ENCODE results near the gene PLVAP. TPM values are rescaled to one million over a fixed set of nuclear protein-coding genes. Genes with fewer than 3 reads are reported as not detected.

The PLVAP gene
- total RNA-seq, 1 donor from 2014 or later: 174 TPM

DNA sequence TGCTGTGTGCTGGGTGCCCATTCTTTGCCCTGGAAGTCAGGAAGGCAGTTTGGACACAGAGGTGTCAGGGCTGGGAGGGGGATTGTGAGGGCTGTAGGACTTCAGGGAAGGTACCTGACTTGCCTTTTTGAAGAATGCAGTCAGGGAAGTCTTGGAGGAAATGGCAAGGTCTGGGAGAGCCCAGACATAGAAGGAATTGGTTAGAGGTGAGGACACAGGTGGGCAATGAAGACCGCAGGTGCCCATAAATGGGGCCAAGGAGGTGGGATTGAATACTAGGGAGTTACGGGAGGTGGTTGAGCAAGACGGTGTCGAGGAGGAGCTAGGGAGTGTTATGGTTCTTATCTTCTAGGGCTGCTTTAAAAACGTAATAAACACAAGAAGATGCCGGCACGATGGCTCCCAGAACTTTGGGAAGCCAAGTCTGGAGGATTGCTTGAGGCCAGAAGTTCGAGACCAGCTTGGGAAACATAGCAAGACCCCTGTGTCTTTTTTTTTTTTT lies 69.2 kb downstream of the PLVAP start:
- DNase-seq (no peak), ATAC-seq (no peak)
- no peak overlapping the region for H3K4me3 ChIP-seq
- no peaks in the 10 kb centered on the region for H3K9me3 ChIP-seq
- intact Hi-C loops (cut with DNase I): no loop called here
- H3K27me3 ChIP-seq: no peaks in the 10 kb centered on the region
- TF ChIP-seq, protein P1, sequence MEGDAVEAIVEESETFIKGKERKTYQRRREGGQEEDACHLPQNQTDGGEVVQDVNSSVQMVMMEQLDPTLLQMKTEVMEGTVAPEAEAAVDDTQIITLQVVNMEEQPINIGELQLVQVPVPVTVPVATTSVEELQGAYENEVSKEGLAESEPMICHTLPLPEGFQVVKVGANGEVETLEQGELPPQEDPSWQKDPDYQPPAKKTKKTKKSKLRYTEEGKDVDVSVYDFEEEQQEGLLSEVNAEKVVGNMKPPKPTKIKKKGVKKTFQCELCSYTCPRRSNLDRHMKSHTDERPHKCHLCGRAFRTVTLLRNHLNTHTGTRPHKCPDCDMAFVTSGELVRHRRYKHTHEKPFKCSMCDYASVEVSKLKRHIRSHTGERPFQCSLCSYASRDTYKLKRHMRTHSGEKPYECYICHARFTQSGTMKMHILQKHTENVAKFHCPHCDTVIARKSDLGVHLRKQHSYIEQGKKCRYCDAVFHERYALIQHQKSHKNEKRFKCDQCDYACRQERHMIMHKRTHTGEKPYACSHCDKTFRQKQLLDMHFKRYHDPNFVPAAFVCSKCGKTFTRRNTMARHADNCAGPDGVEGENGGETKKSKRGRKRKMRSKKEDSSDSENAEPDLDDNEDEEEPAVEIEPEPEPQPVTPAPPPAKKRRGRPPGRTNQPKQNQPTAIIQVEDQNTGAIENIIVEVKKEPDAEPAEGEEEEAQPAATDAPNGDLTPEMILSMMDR (IDR thresholded peaks at IDR 0.05): no peak
- peaks cover 44% of the 10 kb centered on the region for H3K4me1 ChIP-seq
- no peak overlapping the region for H3K27ac ChIP-seq
- H3K36me3 ChIP-seq: no peaks in the 10 kb centered on the region

DNA sequence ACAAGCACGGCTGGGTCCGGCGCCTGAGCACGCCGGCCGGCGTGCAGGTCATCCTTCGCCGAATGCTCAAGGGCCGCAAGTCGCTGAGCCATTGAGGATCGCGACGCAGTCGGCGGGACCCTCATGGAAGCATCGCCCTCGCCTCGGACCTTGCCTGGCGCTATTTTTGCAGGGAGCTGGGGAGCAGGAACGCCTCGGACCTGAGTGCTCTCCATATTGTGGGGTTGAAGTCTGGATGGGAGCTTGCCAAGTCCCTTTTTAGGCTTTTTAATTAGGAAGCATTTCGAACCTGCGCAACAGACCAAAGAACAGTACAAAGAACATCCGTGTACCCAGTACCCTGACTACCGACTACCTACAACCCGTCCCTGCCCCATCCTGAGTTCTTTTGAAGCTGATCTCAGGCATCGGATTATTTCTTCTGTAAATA lies 70.8 kb downstream of the PLVAP start:
- peaks cover 49% of the 10 kb centered on the region for H3K4me1 ChIP-seq
- ATAC-seq (no peak), DNase-seq (no peak)
- H3K4me3 ChIP-seq: peak overlapping the region; percentile 90
- no peaks in the 10 kb centered on the region for H3K9me3 ChIP-seq
- intact Hi-C loops (cut with DNase I): no loop called here
- H3K27ac ChIP-seq: peak overlapping the region; percentile 94
- TF ChIP-seq, protein P1 (IDR thresholded peaks at IDR 0.05): no peak
- H3K27me3 ChIP-seq: no peaks in the 10 kb centered on the region
- H3K36me3 ChIP-seq: no peaks in the 10 kb centered on the region

DNA sequence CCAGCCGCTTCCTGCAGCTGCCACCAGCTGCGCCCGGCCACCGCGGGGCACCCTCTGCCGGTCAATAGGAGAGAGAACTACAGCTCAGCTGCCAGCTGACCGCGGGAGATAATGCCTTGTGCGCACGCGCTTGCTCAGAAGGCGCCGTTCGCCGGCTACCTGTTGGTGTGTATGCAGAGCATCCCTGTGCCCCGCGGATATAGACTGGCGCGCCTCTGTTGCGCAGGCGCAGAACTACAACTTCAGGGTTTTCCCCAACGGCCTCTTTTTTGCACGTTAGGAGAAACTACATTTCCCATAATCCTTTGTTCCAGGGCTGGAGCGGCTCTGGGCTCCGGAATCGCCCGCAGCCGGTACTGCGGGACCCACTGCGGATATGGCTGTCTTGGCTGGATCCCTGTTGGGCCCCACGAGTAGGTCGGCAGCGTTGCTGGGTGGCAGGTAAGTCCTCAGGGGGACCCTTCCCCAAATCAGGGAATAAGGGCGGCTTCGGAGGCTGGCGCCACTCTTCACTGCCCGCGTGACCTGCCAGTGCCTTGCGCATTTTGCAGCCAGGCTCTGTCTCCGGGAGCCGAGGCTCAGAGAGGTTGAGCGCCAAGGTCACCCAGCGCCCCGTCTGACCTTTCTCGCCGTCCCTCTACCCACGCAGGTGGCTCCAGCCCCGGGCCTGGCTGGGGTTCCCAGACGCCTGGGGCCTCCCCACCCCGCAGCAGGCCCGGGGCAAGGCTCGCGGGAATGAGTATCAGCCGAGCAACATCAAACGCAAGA lies 71.4 kb downstream of the PLVAP start, which contains the start of gene MRPL34:
TSS of gene MRPL34 (plus strand) at position 356 of the 768 bp plus-strand sequence. CDS start at position 377, 21 bp downstream.
- intact Hi-C loops (cut with DNase I): no loop called here
- Histone ChIP-seq H3K9me3 (no peaks in the 10 kb centered on the region), H3K27ac (peak within 1 kb of the TSS; percentile 94), H3K4me3 (peak within 1 kb of the TSS; percentile 90), H3K27me3 (no peaks in the 10 kb centered on the region), H3K4me1 (peaks cover 43% of the 10 kb centered on the region), H3K36me3 (no peaks in the 10 kb centered on the region)
- ATAC-seq (peak; percentile 75), DNase-seq (peak; percentile 99)
- TF ChIP-seq, protein P1 (IDR thresholded peaks at IDR 0.05): peak; percentile 89

DNA sequence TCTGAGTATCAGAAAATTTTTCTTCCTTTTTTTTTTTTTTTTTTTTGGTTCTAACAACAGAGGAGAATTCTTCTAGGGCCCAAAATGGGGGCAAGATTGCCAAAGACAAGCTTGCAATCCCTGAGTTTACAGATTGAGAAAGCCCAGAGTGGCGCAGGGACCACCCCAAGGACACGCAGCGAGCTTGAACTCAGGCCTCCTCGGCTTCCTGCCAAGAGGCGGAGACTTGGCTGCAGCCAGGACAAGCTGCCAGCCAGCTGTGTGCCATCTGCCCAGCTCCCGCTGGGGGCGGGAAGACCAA lies 72.0 kb downstream of the PLVAP start:
- H3K27me3 ChIP-seq: no peaks in the 10 kb centered on the region
- intact Hi-C loops (cut with DNase I): no loop called here
- peak overlapping the region; percentile 90 for H3K4me3 ChIP-seq
- H3K36me3 ChIP-seq: no peaks in the 10 kb centered on the region
- no peak for DNase-seq
- peaks cover 37% of the 10 kb centered on the region for H3K4me1 ChIP-seq
- H3K9me3 ChIP-seq: no peaks in the 10 kb centered on the region
- ATAC-seq: no peak
- TF ChIP-seq, protein P1 (IDR thresholded peaks at IDR 0.05): no peak
- peak overlapping the region; percentile 94 for H3K27ac ChIP-seq

DNA sequence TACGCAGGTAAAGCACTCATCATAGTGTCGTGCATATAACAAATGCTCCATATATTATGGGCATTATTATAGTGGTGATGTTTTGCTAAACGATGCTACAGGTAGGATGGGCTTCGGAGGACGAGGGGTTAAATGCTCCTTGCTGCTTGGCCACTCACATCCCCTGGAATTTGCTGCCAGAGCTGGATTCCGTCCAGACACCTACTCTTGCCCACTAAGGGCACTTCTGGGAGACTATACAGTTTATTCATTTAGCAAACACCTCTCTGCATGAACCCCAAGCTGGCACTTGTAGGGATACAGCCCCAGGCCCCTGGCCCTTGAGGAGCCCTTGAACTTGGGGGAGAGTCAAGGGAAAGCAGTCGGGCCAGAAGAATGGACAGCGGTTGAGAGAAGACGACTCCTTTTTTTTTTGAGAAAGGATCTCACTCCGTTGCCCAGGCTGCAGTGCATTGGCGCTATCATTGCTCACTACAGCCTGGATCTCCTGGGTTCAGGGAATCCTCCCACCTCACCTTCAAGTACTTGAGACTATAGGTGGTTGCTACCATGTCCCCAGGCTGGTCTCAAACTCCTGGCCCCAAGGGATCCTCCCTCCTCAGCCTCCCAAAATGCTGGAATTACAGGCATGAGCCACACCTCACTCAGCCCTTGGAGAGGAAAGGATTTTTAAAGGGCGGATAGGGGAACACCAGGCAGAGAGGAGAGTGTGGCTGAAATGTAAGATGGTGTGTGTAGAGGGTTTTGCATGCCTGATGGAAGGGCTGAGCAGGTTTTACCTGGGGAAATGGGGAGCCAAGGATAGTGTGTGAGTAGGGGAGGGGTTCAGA lies 72.5 kb downstream of the PLVAP start:
- intact Hi-C loops (cut with DNase I): no loop called here
- H3K4me1 ChIP-seq: peaks cover 34% of the 10 kb centered on the region
- DNase-seq (peak; percentile 79), ATAC-seq (no peak)
- no peaks in the 10 kb centered on the region for H3K9me3 ChIP-seq
- H3K36me3 ChIP-seq: no peaks in the 10 kb centered on the region
- TF ChIP-seq, protein P1 (IDR thresholded peaks at IDR 0.05): no peak
- peak overlapping the region; percentile 90 for H3K4me3 ChIP-seq
- H3K27me3 ChIP-seq: no peaks in the 10 kb centered on the region
- H3K27ac ChIP-seq: peak overlapping the region; percentile 94
